K562 (cell line): ENCODE data around the gene JAKMIP2. TPM values are rescaled to one million over a fixed set of nuclear protein-coding genes. Genes with fewer than 3 reads are reported as not detected.

ENCODE experiments used
- ATAC-seq: fragments of 200-7000 bp; cut with Tn5 transposase; 3 replicates; pipeline ENCODE4 v1.9.1; 2020; ENCODE audit warnings: moderate library complexity
- BruUV-seq: library from RNA; stranded (reverse); fragments of 400-500 nt; replicated peaks from 2 replicates; lab custom pipeline; 2021; lab: Mats Ljungman, UMichigan
- CTCF ChIA-PET: fragments of 300-600 bp; formaldehyde crosslinking; extraction: SDS; loops from one replicate; lab custom pipeline; 2021; ENCODE audit warnings: low intra/inter-chr PET ratio; lab: Yijun Ruan, JAX
- POLR2A ChIA-PET: fragments of 300-600, 350-650 bp; sonication (Branson Sonifier 250); formaldehyde crosslinking; extraction: SDS; loops from one replicate; lab custom pipeline; 2021; ENCODE audit warnings: antibody characterized with exemption, inconsistent platforms; lab: Yijun Ruan, JAX
- DNase-seq, 4 experiments: peaks; one replicate each; pipeline versions ENCODE4 v3.0.0 to v3.0.0-alpha.2; 2011 to 2018; ENCODE audit warnings: low spot score in 3 of 4, mixed read lengths in 3 of 4; ENCODE audit errors: extremely low read depth in 1 of 4
- FAIRE-seq: peaks from 2 replicates; lab custom pipeline; 2011; peaks lifted over from hg19 to GRCh38; lab: Jason Lieb, UNC
- H2AFZ ChIP-seq: 2 replicates; pipeline ENCODE4 v1.6.0; 2011; ENCODE audit warnings: low read depth, low read length, control low read depth, inconsistent platforms
- H3K27ac ChIP-seq: fragments of 200-600 bp; 3 replicates; pipeline ENCODE4 v1.8.0; 2011; ENCODE audit warnings: low read depth, mild to moderate bottlenecking, control low read depth, inconsistent platforms, low read length, moderate library complexity, mixed read lengths; ENCODE audit errors: extremely low read depth
- H3K27me3 ChIP-seq, 2 experiments: fragments of 300-600 bp in 1 of 2; 2 replicates in 1 of 2; 3 replicates in 1 of 2; pipeline versions ENCODE4 v1.6.0 to v1.8.0; 2011; ENCODE audit warnings: inconsistent platforms in 2 of 2, low read length in 2 of 2, mild to moderate bottlenecking in 1 of 2, mixed read lengths in 1 of 2, moderate library complexity in 1 of 2; ENCODE audit not compliant: control insufficient read depth in 2 of 2, insufficient read depth in 2 of 2
- H3K36me3 ChIP-seq: fragments of 300-600 bp; 3 replicates; pipeline ENCODE4 v1.8.0; 2011; ENCODE audit warnings: mild to moderate bottlenecking, low read length, inconsistent platforms; ENCODE audit not compliant: control insufficient read depth, insufficient read depth
- H3K4me1 ChIP-seq, 2 experiments: fragments of 200-600 bp in 1 of 2; replicated peaks in 1 of 2; 2 replicates in 1 of 2; 3 replicates in 1 of 2; pipeline versions ENCODE4 v1.5.1 to v1.8.0; 2011; ENCODE audit warnings: inconsistent platforms in 2 of 2, low read length in 2 of 2, mild to moderate bottlenecking in 1 of 2, mixed read lengths in 1 of 2, moderate library complexity in 1 of 2; ENCODE audit not compliant: control insufficient read depth in 2 of 2, insufficient read depth in 2 of 2
- H3K4me2 ChIP-seq: 2 replicates; pipeline ENCODE4 v1.6.1; 2011; ENCODE audit warnings: low read length, control low read depth, inconsistent platforms, mixed read lengths; ENCODE audit not compliant: insufficient read depth
- H3K4me3 ChIP-seq: fragments of 200-600 bp; sonication (generic), shearing (Covaris generic); 2 replicates; pipeline ENCODE4 v1.5.1; 2016; ENCODE audit warnings: control low read depth, inconsistent platforms
- H3K79me2 ChIP-seq: fragments of 200-600 bp; 3 replicates; pipeline ENCODE4 v1.8.0; 2011; ENCODE audit warnings: low read length, inconsistent platforms; ENCODE audit not compliant: control insufficient read depth, insufficient read depth
- H3K9ac ChIP-seq, 2 experiments: 2 replicates each; pipeline versions ENCODE4 v1.6.0 to v1.6.1; 2011; ENCODE audit warnings: low read depth in 2 of 2, low read length in 2 of 2, control low read depth in 1 of 2, inconsistent platforms in 1 of 2, mild to moderate bottlenecking in 1 of 2, mixed read lengths in 1 of 2; ENCODE audit not compliant: insufficient read depth in 1 of 2
- H3K9me1 ChIP-seq: one replicate; pipeline ENCODE4 v1.6.0; 2011; ENCODE audit warnings: inconsistent platforms, mild to moderate bottlenecking, low read length, moderate library complexity; ENCODE audit not compliant: control insufficient read depth, insufficient read depth
- H3K9me3 ChIP-seq: replicated peaks from 2 replicates; pipeline ENCODE4 v1.5.1; 2011; ENCODE audit warnings: low read depth, low read length, inconsistent platforms; ENCODE audit not compliant: control insufficient read depth, insufficient read depth
- H4K20me1 ChIP-seq: replicated peaks from 2 replicates; pipeline ENCODE4 v1.6.1; 2011; ENCODE audit warnings: low read length, inconsistent platforms, mixed read lengths; ENCODE audit not compliant: control insufficient read depth, insufficient read depth
- FOXJ3 ChIP-seq: sonication (generic); formaldehyde crosslinking; IDR thresholded peaks from 2 replicates; pipeline ENCODE4 v1.4.0; 2020; ENCODE audit warnings: mild to moderate bottlenecking, missing genetic modification reagents
- GATAD2B ChIP-seq: fragments of 450-650 bp; IDR thresholded peaks from 2 replicates; pipeline ENCODE4 v1.6.1; 2017; ENCODE audit warnings: mild to moderate bottlenecking, borderline replicate concordance
- HDAC3 ChIP-seq: fragments of 450-650 bp; IDR thresholded peaks from 2 replicates; pipeline ENCODE4 v1.6.1; 2018; ENCODE audit warnings: borderline replicate concordance, mild to moderate bottlenecking, moderate library complexity; ENCODE audit not compliant: partially characterized antibody
- NEUROD1 ChIP-seq: fragments of 150-350 bp; IDR thresholded peaks from 2 replicates; pipeline ENCODE4 v1.6.1; 2014; ENCODE audit warnings: borderline replicate concordance, low read length, low read depth; ENCODE audit not compliant: partially characterized antibody
- TCF3 ChIP-seq: sonication (generic); formaldehyde crosslinking; IDR thresholded peaks from 2 replicates; pipeline ENCODE4 v1.4.0; 2020; ENCODE audit warnings: mild to moderate bottlenecking, missing genetic modification reagents
- ZNF197 ChIP-seq: fragments of 200-800 bp; sonication (Bioruptor generic); IDR thresholded peaks from 2 replicates; pipeline ENCODE4 v1.6.1; 2016; ENCODE audit warnings: low read depth, missing genetic modification characterization, missing compliant biosample characterization
- WGBS: fragments of 100-300 bp; shearing (Covaris generic); methylation state at CpG from one replicate; pipeline ENCODE4 v1.1.6; 2016; ENCODE audit warnings: low coverage, mixed read lengths; ENCODE audit not compliant: insufficient coverage; ENCODE audit errors: missing lambda C conversion rate; 5-methylcytosine and 5-hydroxymethylcytosine counted together
- in situ Hi-C: fragments of 300-500 bp; cut with MboI; formaldehyde crosslinking; loops from 4 replicates; pipeline ENCODE4 v1.15.0; 2018; ENCODE audit warnings: inconsistent platforms, mixed read lengths
- intact Hi-C: fragments of 100-400 bp; cut with micrococcal nuclease; formaldehyde crosslinking; loops from 2 replicates; pipeline ENCODE4 v1.14.2; 2022
- polyA plus RNA-seq, 8 experiments: library from polyadenylated mRNA; depleted of rRNA in 4 of 8; stranded (reverse) in 5 of 8; unstranded in 3 of 8; fragments of >200 nt; fragmentation: Nextera tagmentation in 2 of 8; fragmentation: Illumina TruSeq in 1 of 8; extraction: Ambion mirVana in 2 of 8; extraction: Trizol in 1 of 8; gene quantifications; 2 replicates each; pipeline versions ENCODE4 v1.2.1 to v1.2.3, GENCODE V29; 2011 to 2014; ENCODE audit warnings: inconsistent platforms in 1 of 8, missing spikeins in 1 of 8
- total RNA-seq, 7 experiments: library from RNA; depleted of rRNA in 6 of 7; stranded (reverse); fragments of >200 nt in 6 of 7; fragmentation: Illumina TruSeq in 2 of 7; extraction: Trizol in 2 of 7; gene quantifications; 2 replicates each; pipeline versions ENCODE4 v1.2.1 to v1.2.3, GENCODE V29; 2011 to 2021; ENCODE audit warnings: low replicate concordance in 1 of 7
- TF ChIP-seq, protein P1 (sequence below), 2 experiments: fragments of 450-650 bp; formaldehyde crosslinking in 1 of 2; IDR thresholded peaks; 2 replicates each; pipeline versions ENCODE4 v1.4.0 to v1.6.1; 2014 to 2020; ENCODE audit warnings: mild to moderate bottlenecking in 2 of 2, borderline replicate concordance in 1 of 2, low read depth in 1 of 2

Gene JAKMIP2
- total and polyA plus RNA-seq, 9 of the 15 experiments (the other 6 are each of a cell fraction or from before 2014, with no cell fraction given) = not detected

DNA sequence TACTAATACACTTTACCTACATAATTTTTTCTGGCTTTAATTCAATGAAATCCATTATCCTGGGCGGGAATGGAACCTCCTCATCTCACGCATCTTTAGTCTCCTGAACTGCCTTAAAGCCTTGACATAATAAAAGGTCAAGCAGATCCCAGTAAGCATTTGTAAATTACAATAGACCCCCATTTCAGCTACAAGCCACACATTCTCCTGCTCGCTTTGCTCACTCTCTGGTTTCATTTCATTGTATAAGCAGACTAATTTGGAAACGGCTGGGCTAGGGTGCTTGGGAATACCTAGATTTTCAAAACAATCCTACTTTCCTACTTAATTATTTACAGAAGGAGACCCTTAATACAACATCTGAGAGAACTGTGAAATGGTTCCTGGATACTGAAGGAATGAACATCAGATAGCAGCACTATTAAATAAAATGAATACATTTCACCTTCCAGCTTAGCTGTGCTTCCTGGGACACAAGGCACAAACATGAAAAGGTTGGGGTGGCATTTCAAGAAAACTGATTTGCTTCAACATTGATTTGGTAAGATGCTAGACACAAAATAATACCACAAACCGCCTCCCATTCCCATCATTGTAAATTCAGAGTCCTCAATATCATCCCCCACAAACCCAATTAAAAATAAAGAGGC lies 1.5 kb downstream of the JAKMIP2 start:
- Histone ChIP-seq H3K79me2 (no peaks in the 10 kb centered on the region), H3K9ac (no peak overlapping the region), H3K9me3 (no peaks in the 10 kb centered on the region), H3K4me2 (no peak overlapping the region), H3K4me3 (no peak overlapping the region), H4K20me1 (no peaks in the 10 kb centered on the region), H3K27me3 (no peaks in the 10 kb centered on the region), H3K27ac (no peak overlapping the region), H3K36me3 (no peaks in the 10 kb centered on the region)
- CTCF ChIA-PET = no interaction called here
- DNase-seq (no peak), FAIRE-seq (no peak)
- in situ Hi-C loops = no loop called here
- TF ChIP-seq HDAC3 (no peak), NEUROD1 (no peak), GATAD2B (no peak), FOXJ3 (CRISPR knock-in tag) (no peak)
- TF ChIP-seq, all 486 proteins: peak for 0
- no TSS peak for BruUV-seq
- POLR2A ChIA-PET = no interaction called here
- Histone ChIP-seq H2AFZ (no peak overlapping the region), H3K9me1 (no peaks in the 10 kb centered on the region), H3K4me1 (no peaks in the 10 kb centered on the region)
- intact Hi-C loops = no loop called here
- ATAC-seq = no peak
- 0% methylated on average over 5 of the region's 5 CpGs for WGBS

GRCh38 chr5:147779694-147780093 lies 2.8 kb downstream of the JAKMIP2 start:
- Histone ChIP-seq H3K4me2 (no peak overlapping the region), H2AFZ (no peak overlapping the region), H3K9me1 (no peaks in the 10 kb centered on the region), H3K9ac (no peak overlapping the region), H3K4me3 (no peak overlapping the region), H4K20me1 (no peaks in the 10 kb centered on the region), H3K27ac (no peak overlapping the region), H3K79me2 (no peaks in the 10 kb centered on the region), H3K27me3 (no peaks in the 10 kb centered on the region), H3K9me3 (no peaks in the 10 kb centered on the region), H3K4me1 (no peaks in the 10 kb centered on the region), H3K36me3 (no peaks in the 10 kb centered on the region)
- no peak for DNase-seq
- POLR2A ChIA-PET = no interaction called here
- WGBS = 13% methylated on average over 1 of the region's 1 CpG
- BruUV-seq = no TSS peak
- FAIRE-seq = no peak
- in situ Hi-C loops (no loop called here), intact Hi-C loops (no loop called here)
- no peak for ATAC-seq
- CTCF ChIA-PET = no interaction called here
- TF ChIP-seq, protein P1, sequence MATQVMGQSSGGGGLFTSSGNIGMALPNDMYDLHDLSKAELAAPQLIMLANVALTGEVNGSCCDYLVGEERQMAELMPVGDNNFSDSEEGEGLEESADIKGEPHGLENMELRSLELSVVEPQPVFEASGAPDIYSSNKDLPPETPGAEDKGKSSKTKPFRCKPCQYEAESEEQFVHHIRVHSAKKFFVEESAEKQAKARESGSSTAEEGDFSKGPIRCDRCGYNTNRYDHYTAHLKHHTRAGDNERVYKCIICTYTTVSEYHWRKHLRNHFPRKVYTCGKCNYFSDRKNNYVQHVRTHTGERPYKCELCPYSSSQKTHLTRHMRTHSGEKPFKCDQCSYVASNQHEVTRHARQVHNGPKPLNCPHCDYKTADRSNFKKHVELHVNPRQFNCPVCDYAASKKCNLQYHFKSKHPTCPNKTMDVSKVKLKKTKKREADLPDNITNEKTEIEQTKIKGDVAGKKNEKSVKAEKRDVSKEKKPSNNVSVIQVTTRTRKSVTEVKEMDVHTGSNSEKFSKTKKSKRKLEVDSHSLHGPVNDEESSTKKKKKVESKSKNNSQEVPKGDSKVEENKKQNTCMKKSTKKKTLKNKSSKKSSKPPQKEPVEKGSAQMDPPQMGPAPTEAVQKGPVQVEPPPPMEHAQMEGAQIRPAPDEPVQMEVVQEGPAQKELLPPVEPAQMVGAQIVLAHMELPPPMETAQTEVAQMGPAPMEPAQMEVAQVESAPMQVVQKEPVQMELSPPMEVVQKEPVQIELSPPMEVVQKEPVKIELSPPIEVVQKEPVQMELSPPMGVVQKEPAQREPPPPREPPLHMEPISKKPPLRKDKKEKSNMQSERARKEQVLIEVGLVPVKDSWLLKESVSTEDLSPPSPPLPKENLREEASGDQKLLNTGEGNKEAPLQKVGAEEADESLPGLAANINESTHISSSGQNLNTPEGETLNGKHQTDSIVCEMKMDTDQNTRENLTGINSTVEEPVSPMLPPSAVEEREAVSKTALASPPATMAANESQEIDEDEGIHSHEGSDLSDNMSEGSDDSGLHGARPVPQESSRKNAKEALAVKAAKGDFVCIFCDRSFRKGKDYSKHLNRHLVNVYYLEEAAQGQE (IDR thresholded peaks at IDR 0.05; ENCODE audit: borderline replicate concordance) = no peak
- TF ChIP-seq, protein P1 (CRISPR knock-in tag; IDR thresholded peaks at IDR 0.05; ENCODE audit: low read depth) = no peak
- TF ChIP-seq ZNF197 (CRISPR knock-in tag) = no peak
- no peak for TF ChIP-seq TCF3
